ENCODE measurements around the gene LIPT1.

LIPT1 gene

DNA sequence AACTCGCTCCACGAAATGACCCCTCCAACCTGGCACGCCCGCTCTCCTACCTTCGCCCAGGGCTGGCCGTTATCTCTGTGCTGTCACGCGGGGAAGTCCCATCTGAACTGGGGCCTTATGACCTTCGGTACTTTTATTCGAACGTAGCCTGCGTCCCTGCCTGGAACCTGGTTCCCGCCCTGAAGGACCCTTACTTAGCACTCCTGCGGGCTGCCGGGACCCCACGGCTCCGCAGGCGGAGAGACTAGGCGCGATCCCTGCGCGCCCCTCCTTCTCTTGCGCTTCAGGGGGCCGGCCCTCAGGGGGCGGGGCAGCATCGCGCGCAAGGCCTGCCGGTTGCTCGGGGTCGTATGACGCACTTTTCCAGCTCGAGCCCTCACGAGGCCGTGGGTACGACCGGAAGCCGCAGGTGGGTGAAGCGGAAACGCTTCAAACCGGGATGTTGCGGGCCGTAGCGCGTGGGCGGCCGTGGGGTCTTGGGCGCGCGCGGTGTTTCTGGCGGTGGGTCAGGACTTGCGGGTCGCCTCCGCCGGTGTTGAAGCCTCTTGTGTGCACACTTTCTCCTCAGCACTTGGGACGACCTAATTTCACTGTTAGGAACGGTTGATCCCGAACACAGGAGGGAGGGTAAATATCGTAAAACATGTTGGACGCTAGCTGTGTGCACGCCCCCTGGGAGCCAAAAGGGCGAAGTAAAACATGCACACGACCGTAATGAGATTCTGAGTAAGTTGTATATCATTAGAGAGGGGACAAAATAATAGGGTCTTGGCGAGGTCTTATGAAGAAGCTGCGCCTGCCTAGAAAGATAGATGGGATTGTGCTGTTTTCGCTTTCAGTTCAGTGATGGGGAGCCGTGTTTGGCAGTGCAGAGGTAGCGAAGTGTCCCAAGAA lies at the start of gene LIPT1, which contains the start of gene TSGA10:
TSS of gene LIPT1 (plus strand) at position 325 of the 894 bp plus-strand sequence. CDS start 6,991 bp downstream, outside the sequence.
TSS of gene TSGA10 (minus strand) at position 300 of the 894 bp plus-strand sequence. CDS start 45,503 bp downstream, outside the sequence.
- peak; percentile 31; the same call in 1 of the 2 replicates for TF ChIP-seq CREB1 (IDR thresholded peaks at IDR 0.05; ENCODE audit: low read depth)
- TF ChIP-seq, protein P1, sequence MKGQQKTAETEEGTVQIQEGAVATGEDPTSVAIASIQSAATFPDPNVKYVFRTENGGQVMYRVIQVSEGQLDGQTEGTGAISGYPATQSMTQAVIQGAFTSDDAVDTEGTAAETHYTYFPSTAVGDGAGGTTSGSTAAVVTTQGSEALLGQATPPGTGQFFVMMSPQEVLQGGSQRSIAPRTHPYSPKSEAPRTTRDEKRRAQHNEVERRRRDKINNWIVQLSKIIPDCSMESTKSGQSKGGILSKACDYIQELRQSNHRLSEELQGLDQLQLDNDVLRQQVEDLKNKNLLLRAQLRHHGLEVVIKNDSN (IDR thresholded peaks at IDR 0.05): peak; percentile 72
- peak; percentile 99 for TF ChIP-seq EGR1 (IDR thresholded peaks at IDR 0.05)
- TF ChIP-seq YY1 (IDR thresholded peaks at IDR 0.05; ENCODE audit: low read depth): peak; percentile 19; the same call in 1 of the 2 replicates
- TF ChIP-seq, protein P2, sequence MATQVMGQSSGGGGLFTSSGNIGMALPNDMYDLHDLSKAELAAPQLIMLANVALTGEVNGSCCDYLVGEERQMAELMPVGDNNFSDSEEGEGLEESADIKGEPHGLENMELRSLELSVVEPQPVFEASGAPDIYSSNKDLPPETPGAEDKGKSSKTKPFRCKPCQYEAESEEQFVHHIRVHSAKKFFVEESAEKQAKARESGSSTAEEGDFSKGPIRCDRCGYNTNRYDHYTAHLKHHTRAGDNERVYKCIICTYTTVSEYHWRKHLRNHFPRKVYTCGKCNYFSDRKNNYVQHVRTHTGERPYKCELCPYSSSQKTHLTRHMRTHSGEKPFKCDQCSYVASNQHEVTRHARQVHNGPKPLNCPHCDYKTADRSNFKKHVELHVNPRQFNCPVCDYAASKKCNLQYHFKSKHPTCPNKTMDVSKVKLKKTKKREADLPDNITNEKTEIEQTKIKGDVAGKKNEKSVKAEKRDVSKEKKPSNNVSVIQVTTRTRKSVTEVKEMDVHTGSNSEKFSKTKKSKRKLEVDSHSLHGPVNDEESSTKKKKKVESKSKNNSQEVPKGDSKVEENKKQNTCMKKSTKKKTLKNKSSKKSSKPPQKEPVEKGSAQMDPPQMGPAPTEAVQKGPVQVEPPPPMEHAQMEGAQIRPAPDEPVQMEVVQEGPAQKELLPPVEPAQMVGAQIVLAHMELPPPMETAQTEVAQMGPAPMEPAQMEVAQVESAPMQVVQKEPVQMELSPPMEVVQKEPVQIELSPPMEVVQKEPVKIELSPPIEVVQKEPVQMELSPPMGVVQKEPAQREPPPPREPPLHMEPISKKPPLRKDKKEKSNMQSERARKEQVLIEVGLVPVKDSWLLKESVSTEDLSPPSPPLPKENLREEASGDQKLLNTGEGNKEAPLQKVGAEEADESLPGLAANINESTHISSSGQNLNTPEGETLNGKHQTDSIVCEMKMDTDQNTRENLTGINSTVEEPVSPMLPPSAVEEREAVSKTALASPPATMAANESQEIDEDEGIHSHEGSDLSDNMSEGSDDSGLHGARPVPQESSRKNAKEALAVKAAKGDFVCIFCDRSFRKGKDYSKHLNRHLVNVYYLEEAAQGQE (IDR thresholded peaks at IDR 0.05; ENCODE audit: low read depth): no peak
- peak; percentile 86 for TF ChIP-seq ZBTB7A (IDR thresholded peaks at IDR 0.05; ENCODE audit: low read depth)
- TF ChIP-seq CEBPB (IDR thresholded peaks at IDR 0.05): no peak
- TF ChIP-seq, protein P3, sequence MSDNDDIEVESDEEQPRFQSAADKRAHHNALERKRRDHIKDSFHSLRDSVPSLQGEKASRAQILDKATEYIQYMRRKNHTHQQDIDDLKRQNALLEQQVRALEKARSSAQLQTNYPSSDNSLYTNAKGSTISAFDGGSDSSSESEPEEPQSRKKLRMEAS (IDR thresholded peaks at IDR 0.05): peak; percentile 97
- 0 out of 2 replicates have a peak, but pooled peaks have one; percentile 46 for TF ChIP-seq FOXM1 (IDR thresholded peaks at IDR 0.05; ENCODE audit: borderline replicate concordance, low read depth)
- 0 out of 2 replicates have a peak, but pooled peaks have one; percentile 24 for TF ChIP-seq NFIC (IDR thresholded peaks at IDR 0.05)
- TF ChIP-seq RAD21 (IDR thresholded peaks at IDR 0.05; ENCODE audit: low read depth): no peak
- TF ChIP-seq EP300 (IDR thresholded peaks at IDR 0.05; ENCODE audit: borderline replicate concordance): 0 out of 2 replicates have a peak, but pooled peaks have one; percentile 10
- peak; percentile 75 for TF ChIP-seq TAF1 (IDR thresholded peaks at IDR 0.05; ENCODE audit: low read depth)
- peak; percentile 69; the same call in 1 of the 2 replicates for TF ChIP-seq TCF12 (IDR thresholded peaks at IDR 0.05; ENCODE audit: low read depth)
- TF ChIP-seq TEAD4 (IDR thresholded peaks at IDR 0.05): no peak

DNA sequence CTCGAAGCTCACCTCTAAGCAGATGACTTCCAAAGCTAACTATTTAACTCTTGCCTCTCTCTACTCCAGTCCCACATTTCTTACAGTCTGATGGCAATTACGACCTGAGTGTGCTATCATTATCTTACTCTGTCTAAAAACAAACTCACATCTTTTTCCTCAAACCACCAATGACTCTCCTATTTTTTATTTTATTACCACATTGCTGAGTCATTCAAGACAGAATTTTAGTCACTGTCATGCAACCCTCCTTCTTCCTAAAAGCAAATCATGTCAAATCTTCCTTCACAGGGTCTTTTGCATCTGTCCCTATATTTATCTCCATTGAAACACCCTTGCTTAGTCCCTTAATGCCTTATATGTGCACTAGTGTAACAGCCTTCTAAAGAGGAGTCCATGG lies 47.9 kb upstream of the LIPT1 start:
- TF ChIP-seq, protein P3 (IDR thresholded peaks at IDR 0.05): no peak
- TF ChIP-seq YY1 (IDR thresholded peaks at IDR 0.05; ENCODE audit: low read depth) (no peak), TAF1 (IDR thresholded peaks at IDR 0.05; ENCODE audit: low read depth) (no peak), EGR1 (IDR thresholded peaks at IDR 0.05) (no peak), TEAD4 (IDR thresholded peaks at IDR 0.05) (no peak), TCF12 (IDR thresholded peaks at IDR 0.05; ENCODE audit: low read depth) (no peak), FOXM1 (IDR thresholded peaks at IDR 0.05; ENCODE audit: borderline replicate concordance, low read depth) (no peak), RAD21 (IDR thresholded peaks at IDR 0.05; ENCODE audit: low read depth) (no peak), EP300 (IDR thresholded peaks at IDR 0.05; ENCODE audit: borderline replicate concordance) (no peak), NFIC (IDR thresholded peaks at IDR 0.05) (no peak), CREB1 (IDR thresholded peaks at IDR 0.05; ENCODE audit: low read depth) (no peak), CEBPB (IDR thresholded peaks at IDR 0.05) (no peak), ZBTB7A (IDR thresholded peaks at IDR 0.05; ENCODE audit: low read depth) (no peak)
- TF ChIP-seq, protein P2 (IDR thresholded peaks at IDR 0.05; ENCODE audit: low read depth): no peak
- TF ChIP-seq, protein P1 (IDR thresholded peaks at IDR 0.05): no peak

DNA sequence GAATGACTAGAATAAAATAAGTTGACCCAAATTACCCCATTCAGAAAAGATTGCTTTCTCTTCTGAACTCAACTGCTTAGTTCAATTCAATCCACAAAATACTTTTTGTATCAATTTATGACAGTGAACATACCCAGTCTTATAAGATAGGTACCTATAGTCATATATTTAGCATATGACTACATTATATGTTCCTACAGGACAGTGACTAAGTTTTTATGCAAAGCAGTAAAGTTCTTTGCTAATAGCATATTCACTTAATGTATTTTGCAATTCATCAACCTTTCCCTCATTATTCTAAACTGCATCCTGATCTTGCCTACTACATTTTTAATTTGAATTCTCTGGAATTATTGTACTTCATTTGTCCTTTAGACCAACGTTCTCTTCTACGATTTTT lies 43.5 kb upstream of the LIPT1 start:
- TF ChIP-seq ZBTB7A (IDR thresholded peaks at IDR 0.05; ENCODE audit: low read depth) (no peak), RAD21 (IDR thresholded peaks at IDR 0.05; ENCODE audit: low read depth) (no peak), CREB1 (IDR thresholded peaks at IDR 0.05; ENCODE audit: low read depth) (no peak), NFIC (IDR thresholded peaks at IDR 0.05) (no peak), TCF12 (IDR thresholded peaks at IDR 0.05; ENCODE audit: low read depth) (no peak), EGR1 (IDR thresholded peaks at IDR 0.05) (no peak), CEBPB (IDR thresholded peaks at IDR 0.05) (no peak), TEAD4 (IDR thresholded peaks at IDR 0.05) (no peak), EP300 (IDR thresholded peaks at IDR 0.05; ENCODE audit: borderline replicate concordance) (no peak)
- TF ChIP-seq, protein P2 (IDR thresholded peaks at IDR 0.05; ENCODE audit: low read depth): no peak
- TF ChIP-seq, protein P1 (IDR thresholded peaks at IDR 0.05): no peak

All from Ishikawa (cell line).